Prostate gland (tissue), 2 donors: ENCODE results near the gene MRLN. TPM values are rescaled to one million over a fixed set of nuclear protein-coding genes. Genes with fewer than 3 reads are reported as not detected.

Experiments used
- DNase-seq: peaks from one replicate; pipeline ENCODE4 v3.0.0-alpha.2; 2019; ENCODE audit warnings: low spot score
- H3K27ac ChIP-seq, 2 donors: fragments of 200-600 bp; sonication (generic); 2 replicates each; pipeline ENCODE4 v1.5.1; 2017 to 2019
- H3K27me3 ChIP-seq: fragments of 200-600 bp; sonication (generic); replicated peaks from 2 replicates; pipeline ENCODE4 v1.5.1; 2019; ENCODE audit not compliant: insufficient read depth
- H3K36me3 ChIP-seq, 2 donors: fragments of 200-600 bp; sonication (generic); 1 replicate in 1 of 2; 2 replicates in 1 of 2; pipeline versions ENCODE4 v1.5.1 to v1.8.1; 2017 to 2019
- H3K4me1 ChIP-seq: fragments of 200-600 bp; sonication (generic); replicated peaks from 2 replicates; pipeline ENCODE4 v1.5.1; 2019
- H3K4me3 ChIP-seq, 2 donors: fragments of 200-600 bp; sonication (generic); 2 replicates each; pipeline ENCODE4 v1.5.1; 2017 to 2019
- H3K9me3 ChIP-seq: fragments of 200-600 bp; sonication (generic); 2 replicates; pipeline ENCODE4 v1.5.1; 2017
- CTCF ChIP-seq, 4 experiments: fragments of 200-600 bp in 2 of 4; fragments of 450-650 bp in 2 of 4; sonication (generic) in 2 of 4; IDR thresholded peaks; 1 replicate in 3 of 4; 2 replicates in 1 of 4; pipeline ENCODE4 v1.5.1; 2016 to 2019; ENCODE audit warnings: antibody characterized with exemption in 4 of 4, mild to moderate bottlenecking in 2 of 4, moderate library complexity in 2 of 4
- POLR2A ChIP-seq: fragments of 450-650 bp; IDR thresholded peaks from one replicate; pipeline ENCODE4 v1.6.1; 2016; ENCODE audit warnings: antibody characterized with exemption, mild to moderate bottlenecking
- POLR2AphosphoS5 ChIP-seq: sonication (generic); formaldehyde crosslinking; IDR thresholded peaks from one replicate; pipeline ENCODE4 v1.6.1; 2017; ENCODE audit warnings: antibody characterized with exemption
- WGBS: methylation state at CpG from one replicate; pipeline ENCODE4 v1.1.5; 2018; 5-methylcytosine and 5-hydroxymethylcytosine counted together
- intact Hi-C: fragments of 100-400 bp; cut with DNase I; formaldehyde crosslinking; loops from one replicate; pipeline ENCODE4 v1.14.2; 2022
- total RNA-seq, 2 donors: library from RNA; depleted of rRNA; stranded (reverse); fragments of >200 nt; gene quantifications; one replicate each; pipeline ENCODE4 v1.1.0, GENCODE V29; 2016

Gene MRLN
- not detected for total RNA-seq

DNA sequence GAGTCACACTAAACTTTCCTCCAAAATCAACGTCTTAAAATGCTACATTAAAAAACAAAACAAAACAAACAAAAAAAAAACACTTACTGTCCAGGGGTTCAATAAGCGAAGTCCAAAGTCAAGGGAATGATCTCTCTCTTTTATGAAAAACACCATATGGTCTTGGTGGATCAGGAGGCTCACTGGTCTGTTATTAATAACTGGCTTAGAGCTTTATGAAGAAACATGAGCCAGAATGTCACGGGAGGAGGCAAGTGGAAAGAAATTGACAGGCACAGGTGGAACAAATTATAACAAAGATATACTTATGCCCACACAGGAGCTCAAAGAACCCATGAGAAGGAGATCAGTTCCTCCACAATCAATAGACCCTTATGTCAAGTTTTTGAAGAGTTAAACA is at the start of gene MRLN:
Gene MRLN, minus strand, starts transcription at position 189 of the 400 bp plus-strand sequence.
- Histone ChIP-seq H3K9me3 (no peaks in the 10 kb centered on the region), H3K36me3 (no peaks in the 10 kb centered on the region), H3K4me1 (no peaks in the 10 kb centered on the region), H3K27ac (no peak within 1 kb of the TSS), H3K27me3 (no peaks in the 10 kb centered on the region), H3K4me3 (no peak within 1 kb of the TSS)
- intact Hi-C loops: no loop called here
- DNase-seq: no peak
- WGBS: 38% methylated on average over 3 of the region's 3 CpGs
- TF ChIP-seq POLR2A (no peak), CTCF (IDR thresholded peaks at IDR 0.05) (no peak), POLR2AphosphoS5 (no peak)

GRCh38 chr10:59801171-59801570 is 47.9 kb upstream of the MRLN start:
- Histone ChIP-seq H3K4me3 (no peak overlapping the region), H3K9me3 (no peaks in the 10 kb centered on the region), H3K4me1 (no peaks in the 10 kb centered on the region), H3K27me3 (no peaks in the 10 kb centered on the region), H3K27ac (no peak overlapping the region), H3K36me3 (no peaks in the 10 kb centered on the region)
- 76% methylated on average over 2 of the region's 2 CpGs for WGBS
- intact Hi-C loops: loop anchor here (10.0 kb wide), 1 partner anchor 556 kb away; no protein-coding TSS in a partner anchor
- no peak for DNase-seq
- TF ChIP-seq POLR2A (no peak), CTCF (IDR thresholded peaks at IDR 0.05) (no peak), POLR2AphosphoS5 (no peak)

- no peak for DNase-seq
- 100% methylated on average over 1 of the region's 1 CpG for WGBS
- H3K36me3 ChIP-seq: no peaks in the 10 kb centered on the region
- H3K27me3 ChIP-seq: no peaks in the 10 kb centered on the region
- no peak for TF ChIP-seq CTCF (IDR thresholded peaks at IDR 0.05)
- no peak for TF ChIP-seq POLR2AphosphoS5
- no peak for TF ChIP-seq POLR2A
- H3K9me3 ChIP-seq: no peaks in the 10 kb centered on the region
- no peak overlapping the region for H3K4me3 ChIP-seq
- no peaks in the 10 kb centered on the region for H3K4me1 ChIP-seq
- H3K27ac ChIP-seq: no peak overlapping the region
- intact Hi-C loops: no loop called here
Measured at GRCh38 chr10:59799421-59799820, 46.2 kb upstream of the MRLN start.

DNA sequence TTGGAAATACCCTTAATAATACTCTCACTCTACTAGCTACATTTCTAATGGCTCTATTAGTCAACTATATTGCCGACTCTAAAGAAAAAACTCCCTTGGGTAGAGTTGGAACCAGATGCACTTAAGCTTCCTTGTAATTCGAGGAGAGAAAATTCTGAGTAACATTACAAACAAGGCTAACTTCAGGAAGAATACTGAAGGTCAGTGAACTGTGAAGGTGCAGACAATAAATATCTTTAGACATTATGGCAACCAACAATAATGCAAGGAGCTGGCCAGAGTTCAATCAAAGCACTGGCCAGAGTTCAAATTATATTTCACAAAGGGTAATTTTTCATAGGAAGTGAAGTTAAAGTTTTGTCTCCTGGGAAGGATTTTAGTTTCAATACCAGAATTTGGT is 40.7 kb upstream of the MRLN start:
- no peak for DNase-seq
- Histone ChIP-seq H3K4me1 (no peaks in the 10 kb centered on the region), H3K27ac (no peak overlapping the region), H3K27me3 (no peaks in the 10 kb centered on the region), H3K4me3 (no peak overlapping the region), H3K9me3 (no peaks in the 10 kb centered on the region), H3K36me3 (no peaks in the 10 kb centered on the region)
- intact Hi-C loops: no loop called here
- TF ChIP-seq POLR2A: no peak
- TF ChIP-seq POLR2AphosphoS5: no peak
- TF ChIP-seq CTCF (IDR thresholded peaks at IDR 0.05): no peak
- 26% methylated on average over 2 of the region's 2 CpGs for WGBS

- Histone ChIP-seq H3K4me3 (no peak overlapping the region), H3K36me3 (no peaks in the 10 kb centered on the region), H3K27me3 (no peaks in the 10 kb centered on the region), H3K9me3 (no peaks in the 10 kb centered on the region), H3K4me1 (no peaks in the 10 kb centered on the region), H3K27ac (no peak overlapping the region)
- TF ChIP-seq POLR2A (no peak), CTCF (IDR thresholded peaks at IDR 0.05) (no peak), POLR2AphosphoS5 (no peak)
- no peak for DNase-seq
- intact Hi-C loops: no loop called here
- 79% methylated on average over 13 of the region's 13 CpGs for WGBS
Measured at GRCh38 chr10:59792812-59793211, 39.6 kb upstream of the MRLN start.
